Measurements from ENCODE around the gene INPP5B. TPM values are rescaled to one million over a fixed set of nuclear protein-coding genes. Genes with fewer than 3 reads are reported as not detected.

The INPP5B gene
- total RNA-seq, 2 experiments from 2014 or later: 27.7 to 29.1 TPM

- Mint-ChIP-seq H3K27me3 (no peaks in the 10 kb centered on the region), H3K9me3 (no peaks in the 10 kb centered on the region), H3K27ac (no peak overlapping the region), H3K4me3 (no peak overlapping the region), H3K36me3 (ENCODE audit: low read depth) (peaks cover 35% of the 10 kb centered on the region), H3K4me1 (ENCODE audit: low read depth) (no peaks in the 10 kb centered on the region)
- ChIA-PET POLR2A (interaction anchor here (0.6 kb wide), 1 partner anchor 1022 kb away, joined by 3 read pairs; no protein-coding TSS in a partner anchor), CTCF (interaction anchor here (1.7 kb wide), 1 partner anchor 52 kb away, joined by 5 read pairs; no protein-coding TSS in a partner anchor)
- intact Hi-C loops (cut with micrococcal nuclease): no loop called here
- no peak for TF ChIP-seq CTCF (IDR thresholded peaks at IDR 0.05)
- DNase-seq (no peak), ATAC-seq (no peak)
Measured at GRCh38 chr1:37884145-37884544, 62.7 kb downstream of the INPP5B start.

- intact Hi-C loops (cut with micrococcal nuclease): no loop called here
- H3K36me3 Mint-ChIP-seq (ENCODE audit: low read depth): peaks cover 35% of the 10 kb centered on the region
- no peak for DNase-seq
- ChIA-PET CTCF (interaction anchor here (1.7 kb wide), 1 partner anchor 52 kb away, joined by 5 read pairs; no protein-coding TSS in a partner anchor), POLR2A (interaction anchor here (0.6 kb wide), 1 partner anchor 1022 kb away, joined by 3 read pairs; no protein-coding TSS in a partner anchor)
- ATAC-seq: no peak
- no peaks in the 10 kb centered on the region for H3K9me3 Mint-ChIP-seq
- H3K27me3 Mint-ChIP-seq: no peaks in the 10 kb centered on the region
- no peaks in the 10 kb centered on the region for H3K4me1 Mint-ChIP-seq (ENCODE audit: low read depth)
- TF ChIP-seq CTCF (IDR thresholded peaks at IDR 0.05): no peak
- H3K27ac Mint-ChIP-seq: no peak overlapping the region
- no peak overlapping the region for H3K4me3 Mint-ChIP-seq
Measured at GRCh38 chr1:37883671-37884070, 63.2 kb downstream of the INPP5B start.

GRCh38 chr1:37879865-37880264 lies 67.0 kb downstream of the INPP5B start:
- Mint-ChIP-seq H3K27ac (no peak overlapping the region), H3K27me3 (no peaks in the 10 kb centered on the region), H3K36me3 (ENCODE audit: low read depth) (peaks cover 22% of the 10 kb centered on the region), H3K4me1 (ENCODE audit: low read depth) (no peaks in the 10 kb centered on the region), H3K9me3 (no peaks in the 10 kb centered on the region), H3K4me3 (no peak overlapping the region)
- ChIA-PET CTCF (interaction anchor here (1.3 to 1.9 kb wide), 2 partner anchors 10 to 20 kb away, joined by 3 to 12 read pairs; partner anchors contain the start of gene MTF1), POLR2A (no interaction called here)
- no peak for TF ChIP-seq CTCF (IDR thresholded peaks at IDR 0.05)
- DNase-seq (no peak), ATAC-seq (no peak)
- intact Hi-C loops (cut with micrococcal nuclease): no loop called here

- Mint-ChIP-seq H3K27me3 (no peaks in the 10 kb centered on the region), H3K9me3 (no peaks in the 10 kb centered on the region), H3K36me3 (ENCODE audit: low read depth) (peaks cover 26% of the 10 kb centered on the region), H3K4me3 (no peak overlapping the region), H3K27ac (no peak overlapping the region), H3K4me1 (ENCODE audit: low read depth) (no peaks in the 10 kb centered on the region)
- DNase-seq (no peak), ATAC-seq (no peak)
- intact Hi-C loops (cut with micrococcal nuclease): no loop called here
- no peak for TF ChIP-seq CTCF (IDR thresholded peaks at IDR 0.05)
- POLR2A ChIA-PET: interaction anchor here (0.8 kb wide), 1 partner anchor 11 kb away, joined by 3 read pairs; no protein-coding TSS in a partner anchor
- CTCF ChIA-PET: interaction anchor here (0.9 to 1.1 kb wide), 2 partner anchors 11 kb away, joined by 3 to 4 read pairs; no protein-coding TSS in a partner anchor
Measured at GRCh38 chr1:37878071-37878470, 68.8 kb downstream of the INPP5B start.

GRCh38 chr1:37875833-37876232 lies 71.0 kb downstream of the INPP5B start:
- DNase-seq: no peak
- no peak overlapping the region for H3K4me3 Mint-ChIP-seq
- peaks cover 17% of the 10 kb centered on the region for H3K36me3 Mint-ChIP-seq (ENCODE audit: low read depth)
- ChIA-PET POLR2A (interaction anchor here (0.6 to 0.9 kb wide), 2 partner anchors 16 to 183 kb away, joined by 3 to 4 read pairs; partner anchors contain the start of gene MTF1), CTCF (interaction anchor here (1.1 to 1.5 kb wide), 2 partner anchors 11 to 16 kb away, joined by 5 to 8 read pairs; partner anchors contain the start of gene MTF1)
- H3K9me3 Mint-ChIP-seq: no peaks in the 10 kb centered on the region
- H3K4me1 Mint-ChIP-seq (ENCODE audit: low read depth): no peaks in the 10 kb centered on the region
- intact Hi-C loops (cut with micrococcal nuclease): no loop called here
- H3K27ac Mint-ChIP-seq: no peak overlapping the region
- no peak for TF ChIP-seq CTCF (IDR thresholded peaks at IDR 0.05)
- no peak for ATAC-seq
- H3K27me3 Mint-ChIP-seq: no peaks in the 10 kb centered on the region
